GM10847 (cell line): ENCODE results near the gene UNCX.

Experiments used
- POLR2A ChIP-seq: IDR thresholded peaks from 2 replicates; pipeline ENCODE4 v1.6.1; 2011; ENCODE audit not compliant: insufficient read length; ENCODE audit errors: extremely low read depth

The UNCX gene

GRCh38 chr7:1284743-1285458, 52.2 kb downstream of the UNCX start:
- no peak for TF ChIP-seq POLR2A

- no peak for TF ChIP-seq POLR2A
Observed at GRCh38 chr7:1285556-1286301, 53.1 kb downstream of the UNCX start.
